ENCODE data around the gene SLC6A2. TPM values are rescaled to one million over a fixed set of nuclear protein-coding genes. Genes with fewer than 3 reads are reported as not detected.

Gene SLC6A2
- total and polyA plus RNA-seq, 2 experiments from 2014 or later, result 0.35 to 0.39 TPM

GRCh38 chr16:55613613-55614335 lies 42.0 kb upstream of the SLC6A2 start (continued):
- TF ChIP-seq ZNF462 (CRISPR knock-in tag; IDR thresholded peaks at IDR 0.05) (no peak), CREB1 (CRISPR knock-in tag; IDR thresholded peaks at IDR 0.05; ENCODE audit: low read depth) (no peak), EZH2phosphoT487 (IDR thresholded peaks at IDR 0.05; ENCODE audit: unreplicated experiment) (no peak)

GRCh38 chr16:55615071-55615470 lies 40.7 kb upstream of the SLC6A2 start:
- H2AFZ ChIP-seq, result no peak overlapping the region
- no peak overlapping the region for H3K4me3 Mint-ChIP-seq
- TF ChIP-seq CTCF (conservative IDR thresholded peaks at IDR 0.05; ENCODE audit: low read depth in 2 of 2), result no peak
- TF ChIP-seq POLR2AphosphoS5 (IDR thresholded peaks at IDR 0.05; ENCODE audit: low read depth), result no peak
- no peak for TF ChIP-seq REST (IDR thresholded peaks at IDR 0.05; ENCODE audit: unreplicated experiment)
- TF ChIP-seq ZNF114 (CRISPR knock-in tag; IDR thresholded peaks at IDR 0.05), result no peak
- no peak for TF ChIP-seq NANOG (IDR thresholded peaks at IDR 0.05; ENCODE audit: borderline replicate concordance)
- no peak for TF ChIP-seq CREB1 (CRISPR knock-in tag; IDR thresholded peaks at IDR 0.05; ENCODE audit: low read depth)
- TF ChIP-seq JUNB (IDR thresholded peaks at IDR 0.05; ENCODE audit: unreplicated experiment), result no peak
- TF ChIP-seq STAT1 (IDR thresholded peaks at IDR 0.05; ENCODE audit: unreplicated experiment), result no peak
- no peak for TF ChIP-seq ETS1 (IDR thresholded peaks at IDR 0.05)

More at GRCh38 chr16:55615071-55615470, 40.7 kb upstream of the SLC6A2 start:
- no peaks in the 10 kb centered on the region for H3K36me3 ChIP-seq (ENCODE audit: insufficient read depth)
- H3K4me2 ChIP-seq, result no peak overlapping the region
- Mint-ChIP-seq H3K27ac (no peak overlapping the region), H3K27me3 (ENCODE audit: insufficient read depth, low read depth, poor library complexity) (no peaks in the 10 kb centered on the region), H3K36me3 (ENCODE audit: low read depth) (peaks cover 9% of the 10 kb centered on the region), H3K9me3 (peaks cover 26% of the 10 kb centered on the region), H3K4me1 (no peaks in the 10 kb centered on the region)
- no peak overlapping the region for H3K27ac ChIP-seq (ENCODE audit: low read depth)
- H3K9me2 ChIP-seq (ENCODE audit: insufficient read depth), result peaks cover 4% of the 10 kb centered on the region
- no peaks in the 10 kb centered on the region for H3K79me2 ChIP-seq (replicated peaks; ENCODE audit: insufficient read depth)
- H4K20me1 ChIP-seq (replicated peaks; ENCODE audit: insufficient read depth), result no peaks in the 10 kb centered on the region
- no peaks in the 10 kb centered on the region for H3K27me3 ChIP-seq (ENCODE audit: insufficient read depth)
- DNase-seq (ENCODE audit: low spot score), result no peak
- no peak for ATAC-seq
- H3K4me3 ChIP-seq, result no peak overlapping the region
- H3F3A ChIP-seq (replicated peaks; ENCODE audit: low read depth), result no peaks in the 10 kb centered on the region
- no peaks in the 10 kb centered on the region for H3K4me1 ChIP-seq (ENCODE audit: insufficient read depth)
